ENCODE results near the gene MAP1LC3A. TPM values are rescaled to one million over a fixed set of nuclear protein-coding genes. Genes with fewer than 3 reads are reported as not detected.

The MAP1LC3A gene
- total RNA-seq, 2 experiments from 2014 or later = not detected

GRCh38 chr20:34532756-34533155 lies 25.8 kb upstream of the MAP1LC3A start:
- Histone ChIP-seq H4K20me1 (ENCODE audit: insufficient read depth, low read length) (no peaks in the 10 kb centered on the region), H3K4me2 (ENCODE audit: low read length) (no peak overlapping the region), H3K9me3 (ENCODE audit: low read length) (no peaks in the 10 kb centered on the region), H3K9me2 (ENCODE audit: insufficient read depth, low read length) (no peaks in the 10 kb centered on the region), H2AFZ (ENCODE audit: low read length) (no peak overlapping the region), H3K4me1 (ENCODE audit: insufficient read depth, low read length, poor library complexity, severe bottlenecking) (no peaks in the 10 kb centered on the region), H3K36me3 (ENCODE audit: insufficient read depth, low read length) (peaks cover 72% of the 10 kb centered on the region), H3K4me3 (ENCODE audit: low read depth, low read length, poor library complexity, severe bottlenecking) (no peak overlapping the region), H3K79me2 (ENCODE audit: insufficient read depth, low read depth, low read length) (no peaks in the 10 kb centered on the region), H3K27ac (ENCODE audit: low read depth, low read length, poor library complexity, severe bottlenecking) (no peak overlapping the region)
- ChIA-PET POLR2A (no interaction called here), CTCF (ENCODE audit: unreplicated experiment) (no interaction called here)
- BruUV-seq (replicated peaks) = no TSS peak
- DNase-seq (ENCODE audit: low spot score) = no peak
- TF ChIP-seq EZH2phosphoT487 (IDR thresholded peaks at IDR 0.05; ENCODE audit: borderline replicate concordance, low read depth, low read length) (no peak), CTCF (conservative IDR thresholded peaks at IDR 0.05; ENCODE audit: low read length) (no peak)
- intact Hi-C loops (cut with micrococcal nuclease; ENCODE audit: unreplicated experiment) = no loop called here

GRCh38 chr20:34534391-34535165 lies 23.9 kb upstream of the MAP1LC3A start:
- ChIA-PET POLR2A (no interaction called here), CTCF (ENCODE audit: unreplicated experiment) (no interaction called here)
- Histone ChIP-seq H3K9me3 (ENCODE audit: low read length) (no peaks in the 10 kb centered on the region), H3K4me1 (ENCODE audit: insufficient read depth, low read length, poor library complexity, severe bottlenecking) (no peaks in the 10 kb centered on the region), H3K27ac (ENCODE audit: low read depth, low read length, poor library complexity, severe bottlenecking) (no peak overlapping the region), H2AFZ (ENCODE audit: low read length) (no peak overlapping the region), H3K4me2 (ENCODE audit: low read length) (no peak overlapping the region), H3K9me2 (ENCODE audit: insufficient read depth, low read length) (no peaks in the 10 kb centered on the region), H3K36me3 (ENCODE audit: insufficient read depth, low read length) (peaks cover 69% of the 10 kb centered on the region), H4K20me1 (ENCODE audit: insufficient read depth, low read length) (no peaks in the 10 kb centered on the region), H3K79me2 (ENCODE audit: insufficient read depth, low read depth, low read length) (no peaks in the 10 kb centered on the region), H3K4me3 (ENCODE audit: low read depth, low read length, poor library complexity, severe bottlenecking) (no peak overlapping the region)
- TF ChIP-seq CTCF (conservative IDR thresholded peaks at IDR 0.05; ENCODE audit: low read length) (no peak), EZH2phosphoT487 (IDR thresholded peaks at IDR 0.05; ENCODE audit: borderline replicate concordance, low read depth, low read length) (no peak)
- BruUV-seq (replicated peaks) = no TSS peak
- no peak for DNase-seq (ENCODE audit: low spot score)
- intact Hi-C loops (cut with micrococcal nuclease; ENCODE audit: unreplicated experiment) = loop anchor here (5.0 kb wide), 2 partner anchors 233 to 342 kb away; no protein-coding TSS in a partner anchor

GRCh38 chr20:34535301-34535840 lies 23.1 kb upstream of the MAP1LC3A start:
- ChIA-PET POLR2A (no interaction called here), CTCF (ENCODE audit: unreplicated experiment) (no interaction called here)
- Histone ChIP-seq H3K4me3 (ENCODE audit: low read depth, low read length, poor library complexity, severe bottlenecking) (no peak overlapping the region), H3K4me1 (ENCODE audit: insufficient read depth, low read length, poor library complexity, severe bottlenecking) (no peaks in the 10 kb centered on the region), H2AFZ (ENCODE audit: low read length) (no peak overlapping the region), H3K9me2 (ENCODE audit: insufficient read depth, low read length) (no peaks in the 10 kb centered on the region), H3K27ac (ENCODE audit: low read depth, low read length, poor library complexity, severe bottlenecking) (no peak overlapping the region), H3K4me2 (ENCODE audit: low read length) (no peak overlapping the region), H3K9me3 (ENCODE audit: low read length) (no peaks in the 10 kb centered on the region), H3K36me3 (ENCODE audit: insufficient read depth, low read length) (peaks cover 61% of the 10 kb centered on the region), H3K79me2 (ENCODE audit: insufficient read depth, low read depth, low read length) (no peaks in the 10 kb centered on the region), H4K20me1 (ENCODE audit: insufficient read depth, low read length) (no peaks in the 10 kb centered on the region)
- no TSS peak for BruUV-seq (replicated peaks)
- intact Hi-C loops (cut with micrococcal nuclease; ENCODE audit: unreplicated experiment) = loop anchor here (5.0 kb wide), 2 partner anchors 232 to 343 kb away; no protein-coding TSS in a partner anchor
- DNase-seq (ENCODE audit: low spot score) = no peak
- TF ChIP-seq CTCF (conservative IDR thresholded peaks at IDR 0.05; ENCODE audit: low read length) (no peak), EZH2phosphoT487 (IDR thresholded peaks at IDR 0.05; ENCODE audit: borderline replicate concordance, low read depth, low read length) (no peak)
